SK-N-SH (cell line): ENCODE measurements around the gene ZGRF1. TPM values are rescaled to one million over a fixed set of nuclear protein-coding genes. Genes with fewer than 3 reads are reported as not detected.
A peak's percentile ranks its signal among the peaks of the same experiment; 100 is the strongest.

Source experiments
- CTCF ChIA-PET: fragments of 300-600, 350-600 bp; formaldehyde crosslinking; extraction: SDS; loops from one replicate; lab custom pipeline; 2021; lab: Yijun Ruan, JAX
- POLR2A ChIA-PET: fragments of 350-600 bp; sonication (Branson Sonifier 250); formaldehyde crosslinking; extraction: SDS; loops from one replicate; lab custom pipeline; 2020; ENCODE audit warnings: antibody characterized with exemption, inconsistent platforms; lab: Yijun Ruan, JAX
- DNase-seq: peaks from one replicate; pipeline ENCODE4 v3.0.0; 2012
- H2AFZ ChIP-seq: fragments of 200-600 bp; sonication (generic); 2 replicates; pipeline ENCODE4 v1.8.1; 2016; ENCODE audit warnings: antibody characterized with exemption, mild to moderate bottlenecking, low read depth
- H3F3A ChIP-seq: fragments of 200-600 bp; sonication (generic); replicated peaks from 2 replicates; pipeline ENCODE3; 2016; ENCODE audit warnings: antibody characterized with exemption, mild to moderate bottlenecking; ENCODE audit not compliant: insufficient read depth
- H3K27ac ChIP-seq, 2 experiments: fragments of 200-500 bp in 1 of 2; fragments of 200-600 bp in 1 of 2; sonication (Bioruptor generic) in 1 of 2; sonication (generic), shearing (Covaris generic) in 1 of 2; 2 replicates each; pipeline versions ENCODE4 v1.5.1 to v1.6.1; 2014 to 2016; ENCODE audit warnings: low read depth in 2 of 2, inconsistent platforms in 1 of 2, low read length in 1 of 2, mild to moderate bottlenecking in 1 of 2, mixed read lengths in 1 of 2
- H3K27me3 ChIP-seq: fragments of 200-600 bp; sonication (generic), shearing (Covaris generic); 2 replicates; pipeline ENCODE4 v1.6.1; 2016; ENCODE audit warnings: mixed run types; ENCODE audit not compliant: insufficient read depth
- H3K36me3 ChIP-seq, 2 experiments: fragments of 200-500 bp in 1 of 2; fragments of 200-600 bp in 1 of 2; sonication (Bioruptor generic) in 1 of 2; sonication (generic) in 1 of 2; replicated peaks in 1 of 2; 2 replicates each; pipeline versions ENCODE3 to v1.5.1; 2014 to 2016; ENCODE audit warnings: low read length in 1 of 2, mild to moderate bottlenecking in 1 of 2; ENCODE audit not compliant: insufficient read depth in 2 of 2, control insufficient read depth in 1 of 2
- H3K4me1 ChIP-seq, 2 experiments: fragments of 200-500 bp in 1 of 2; fragments of 200-600 bp in 1 of 2; sonication (Bioruptor generic) in 1 of 2; sonication (generic), shearing (Covaris generic) in 1 of 2; 2 replicates each; pipeline versions ENCODE4 v1.5.1 to v1.6.1; 2014 to 2016; ENCODE audit warnings: low read depth in 1 of 2, low read length in 1 of 2, mixed run types in 1 of 2; ENCODE audit not compliant: insufficient read depth in 2 of 2, control insufficient read depth in 1 of 2
- H3K4me2 ChIP-seq: fragments of 200-600 bp; sonication (generic), shearing (Covaris generic); 2 replicates; pipeline ENCODE4 v1.6.1; 2017; ENCODE audit warnings: mixed run types
- H3K4me3 ChIP-seq, 2 experiments: fragments of 200-500 bp in 1 of 2; fragments of 200-600 bp in 1 of 2; sonication (Bioruptor generic) in 1 of 2; sonication (generic), shearing (Covaris generic) in 1 of 2; 2 replicates each; pipeline versions ENCODE4 v1.5.1 to v1.8.1; 2014 to 2016; ENCODE audit warnings: low read depth in 2 of 2, inconsistent platforms in 1 of 2, low read length in 1 of 2, mild to moderate bottlenecking in 1 of 2, mixed read lengths in 1 of 2, moderate library complexity in 1 of 2
- H3K79me2 ChIP-seq: fragments of 200-600 bp; sonication (generic); 2 replicates; pipeline ENCODE4 v1.8.1; 2017; ENCODE audit warnings: mild to moderate bottlenecking; ENCODE audit not compliant: insufficient read depth
- H3K9ac ChIP-seq: fragments of 200-600 bp; sonication (generic); 2 replicates; pipeline ENCODE4 v1.6.1; 2017; ENCODE audit warnings: mixed run types
- H3K9me2 ChIP-seq: fragments of 200-600 bp; sonication (generic); 2 replicates; pipeline ENCODE4 v1.6.1; 2017; ENCODE audit warnings: mixed run types
- H3K9me3 ChIP-seq: fragments of 200-600 bp; sonication (generic); 2 replicates; pipeline ENCODE4 v1.6.1; 2017; ENCODE audit warnings: mixed run types, mild to moderate bottlenecking, moderate library complexity
- H4K20me1 ChIP-seq: fragments of 200-600 bp; sonication (generic); 2 replicates; pipeline ENCODE4 v1.6.1; 2017; ENCODE audit warnings: mild to moderate bottlenecking, mixed run types; ENCODE audit not compliant: insufficient read depth
- FOXJ3 ChIP-seq: sonication (generic); formaldehyde crosslinking; IDR thresholded peaks from 2 replicates; pipeline ENCODE4 v1.5.1; 2020; ENCODE audit warnings: mild to moderate bottlenecking, missing genetic modification reagents
- GABPA ChIP-seq: IDR thresholded peaks from 2 replicates; pipeline ENCODE4 v1.4.0; 2012; ENCODE audit warnings: low read depth, mild to moderate bottlenecking
- JUND ChIP-seq: IDR thresholded peaks from 2 replicates; pipeline ENCODE4 v1.4.0; 2012
- NRF1 ChIP-seq: IDR thresholded peaks from 2 replicates; pipeline ENCODE4 v1.6.1; 2012; ENCODE audit warnings: low read depth, mild to moderate bottlenecking, low read length
- RFX5 ChIP-seq: IDR thresholded peaks from 2 replicates; pipeline ENCODE4 v1.6.1; 2012; ENCODE audit warnings: mild to moderate bottlenecking, improper control_type of control experiment, low read length
- RXRA ChIP-seq: IDR thresholded peaks from 2 replicates; pipeline ENCODE4 v1.4.0; 2012; ENCODE audit warnings: low read depth, mild to moderate bottlenecking, borderline replicate concordance
- SIN3A ChIP-seq: IDR thresholded peaks from 2 replicates; pipeline ENCODE4 v1.6.1; 2012; ENCODE audit warnings: low read depth, mild to moderate bottlenecking, low read length, moderate library complexity, borderline replicate concordance
- TCF12 ChIP-seq: IDR thresholded peaks from 2 replicates; pipeline ENCODE4 v1.4.0; 2012
- WGBS: methylation state at CpG from one replicate; pipeline ENCODE4 v1.1.6; 2017; ENCODE audit warnings: low lambda C conversion rate; 5-methylcytosine and 5-hydroxymethylcytosine counted together
- polyA plus RNA-seq, 3 experiments: library from polyadenylated mRNA; depleted of rRNA; stranded (reverse); fragments of >200 nt; gene quantifications; 2 replicates each; pipeline ENCODE4 v1.2.3, GENCODE V29; 2012

Gene ZGRF1
- polyA plus RNA-seq, 1 of the 3 experiments (the other 2 are of a cell fraction), result 2.4 TPM

GRCh38 chr4:112592717-112593116 lies 44.0 kb downstream of the ZGRF1 start:
- no peak overlapping the region for H3K4me2 ChIP-seq
- no peaks in the 10 kb centered on the region for H3K9me2 ChIP-seq
- no peak for TF ChIP-seq SIN3A
- TF ChIP-seq FOXJ3 (CRISPR knock-in tag), result no peak
- TF ChIP-seq TCF12, result no peak
- H2AFZ ChIP-seq, result no peak overlapping the region
- H3K4me3 ChIP-seq, result no peak overlapping the region
- H3K9me3 ChIP-seq, result no peaks in the 10 kb centered on the region
- CTCF ChIA-PET, result interaction anchor here (2.0 kb wide), 1 partner anchor 11 kb away, joined by 5 read pairs; no protein-coding TSS in a partner anchor
- no peaks in the 10 kb centered on the region; a peak in 1 of 4 replicates for H3K4me1 ChIP-seq
- no peaks in the 10 kb centered on the region for H3F3A ChIP-seq
- no peaks in the 10 kb centered on the region for H3K36me3 ChIP-seq
- POLR2A ChIA-PET, result no interaction called here
- H3K27me3 ChIP-seq, result no peaks in the 10 kb centered on the region
- H3K79me2 ChIP-seq, result no peaks in the 10 kb centered on the region
- no peaks in the 10 kb centered on the region for H4K20me1 ChIP-seq
- DNase-seq, result no peak
- no peak overlapping the region for H3K27ac ChIP-seq
- no peak overlapping the region for H3K9ac ChIP-seq

DNA sequence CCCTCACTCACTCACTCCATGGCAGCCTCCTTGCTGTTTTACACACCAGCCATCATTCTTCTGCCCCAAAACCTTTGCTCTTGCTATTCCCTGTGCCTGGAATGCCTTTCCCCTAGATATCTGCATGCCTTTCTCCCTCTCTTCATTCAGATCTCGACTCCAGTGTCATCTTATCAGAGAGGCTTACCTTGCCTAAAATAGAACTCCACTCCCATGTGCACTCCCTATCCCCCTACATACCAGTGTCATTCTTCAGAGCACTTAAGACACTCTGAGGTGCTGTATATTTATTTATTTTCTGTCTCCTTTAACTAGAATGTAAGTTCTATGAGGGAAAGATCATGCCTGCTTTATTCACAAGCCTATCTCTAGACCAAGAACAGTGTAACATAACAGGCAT lies 45.1 kb downstream of the ZGRF1 start:
- no peak overlapping the region for H3K27ac ChIP-seq
- no peak overlapping the region for H3K4me3 ChIP-seq
- no peaks in the 10 kb centered on the region for H3K79me2 ChIP-seq
- no peak for DNase-seq
- no peaks in the 10 kb centered on the region for H3K9me3 ChIP-seq
- H3K9me2 ChIP-seq, result no peaks in the 10 kb centered on the region
- no peaks in the 10 kb centered on the region for H3K36me3 ChIP-seq
- H3K27me3 ChIP-seq, result no peaks in the 10 kb centered on the region
- no peak overlapping the region for H3K9ac ChIP-seq
- WGBS, result 56% methylated on average over 1 of the region's 1 CpG
- ChIA-PET CTCF (no interaction called here), POLR2A (no interaction called here)
- H3K4me1 ChIP-seq, result peaks cover 0 to 7% of the 10 kb centered on the region in 2 experiments; a peak in 2 of 4 replicates
- H3F3A ChIP-seq, result no peaks in the 10 kb centered on the region
- TF ChIP-seq RFX5, result no peak
- no peak for TF ChIP-seq NRF1
- TF ChIP-seq JUND, result no peak
- TF ChIP-seq, all 33 proteins: peak for 0
- Histone ChIP-seq H4K20me1 (no peaks in the 10 kb centered on the region), H3K4me2 (no peak overlapping the region), H2AFZ (no peak overlapping the region)

DNA sequence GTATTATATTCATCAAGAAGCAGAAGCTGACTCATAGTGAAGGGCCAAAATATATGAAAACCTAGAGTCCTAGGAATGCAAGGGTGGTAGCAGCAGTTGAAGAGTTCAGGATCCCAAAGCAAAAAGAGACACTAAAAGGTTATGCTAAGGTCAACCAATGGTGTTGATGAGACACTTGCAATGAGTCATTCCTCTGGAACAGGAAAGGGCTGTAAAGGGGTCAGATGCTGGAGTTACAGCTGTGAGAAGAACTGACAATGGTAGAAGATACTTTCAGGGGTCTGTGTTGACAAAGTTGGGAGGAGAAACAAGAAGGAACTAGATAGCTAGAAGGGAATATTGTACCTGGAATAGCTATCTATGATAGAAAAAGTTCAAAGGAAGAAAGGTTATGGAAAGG lies 47.5 kb downstream of the ZGRF1 start:
- Histone ChIP-seq H3K27ac (no peak overlapping the region), H3F3A (no peaks in the 10 kb centered on the region), H3K27me3 (no peaks in the 10 kb centered on the region), H3K4me3 (no peak overlapping the region), H3K36me3 (no peaks in the 10 kb centered on the region), H3K79me2 (no peaks in the 10 kb centered on the region), H2AFZ (no peak overlapping the region), H3K4me2 (no peak overlapping the region), H3K9ac (no peak overlapping the region), H3K9me3 (no peaks in the 10 kb centered on the region), H3K4me1 (peaks cover 0 to 8% of the 10 kb centered on the region in 2 experiments; a peak in 2 of 4 replicates), H3K9me2 (no peaks in the 10 kb centered on the region), H4K20me1 (no peaks in the 10 kb centered on the region)
- CTCF ChIA-PET, result interaction anchor here (3.5 kb wide), 1 partner anchor 15 kb away, joined by 16 read pairs; no protein-coding TSS in a partner anchor
- TF ChIP-seq GABPA, result no peak
- peak; percentile 47; the same call in 1 of the 2 replicates for TF ChIP-seq RXRA
- POLR2A ChIA-PET, result no interaction called here
- no peak for DNase-seq
